Daoy (cell line): ENCODE measurements around the gene KIZ. TPM values are rescaled to one million over a fixed set of nuclear protein-coding genes. Genes with fewer than 3 reads are reported as not detected.
"Not testable (repeated sequence)": the region's sequence is repeated elsewhere in the genome, so short reads cannot be mapped to it uniquely, and the experiment has no call there.

Source experiments
- DNase-seq: peaks from one replicate; pipeline ENCODE4 v3.0.0-alpha.2; 2015; ENCODE audit warnings: low read depth
- total RNA-seq: library from RNA; depleted of rRNA; stranded (reverse); fragments of >200 nt; shearing (Covaris generic); gene quantifications from 2 replicates; pipeline ENCODE4 v1.2.3, GENCODE V29; 2014

The KIZ gene
- total RNA-seq, 1 experiment from 2014 or later, result 22.2 TPM

GRCh38 chr20:21229163-21229562 lies 103.3 kb downstream of the KIZ start:
- DNase-seq, result no peak

- DNase-seq, result no peak
Measured at GRCh38 chr20:21230220-21230619, 104.3 kb downstream of the KIZ start.

GRCh38 chr20:21230686-21231085 lies 104.8 kb downstream of the KIZ start:
- no peak for DNase-seq

GRCh38 chr20:21232546-21233280 lies 106.8 kb downstream of the KIZ start:
- no peak for DNase-seq

GRCh38 chr20:21234324-21234723 lies 108.4 kb downstream of the KIZ start:
- DNase-seq, result no peak

GRCh38 chr20:21234806-21235483 lies 109.1 kb downstream of the KIZ start:
- no peak for DNase-seq

- DNase-seq, result peak; percentile 41
Measured at GRCh38 chr20:21235484-21236445, 109.9 kb downstream of the KIZ start.

- peak; percentile 40 for DNase-seq
Measured at GRCh38 chr20:21237956-21238799, 112.3 kb downstream of the KIZ start.

- DNase-seq, result no peak
Measured at GRCh38 chr20:21238818-21239536, 113.1 kb downstream of the KIZ start.

GRCh38 chr20:21240394-21240793 lies 114.5 kb downstream of the KIZ start:
- DNase-seq, result no peak

- DNase-seq, result no peak
Measured at GRCh38 chr20:21241406-21241805, 115.5 kb downstream of the KIZ start.

- DNase-seq, result no peak
Measured at GRCh38 chr20:21243811-21244210, 117.9 kb downstream of the KIZ start.

- no peak for DNase-seq
Measured at GRCh38 chr20:21244808-21245207, 118.9 kb downstream of the KIZ start.

- DNase-seq, result no peak
Measured at GRCh38 chr20:21246161-21246560, 120.3 kb downstream of the KIZ start.

GRCh38 chr20:21247603-21248095 lies 121.8 kb downstream of the KIZ start:
- not testable (repeated sequence) for DNase-seq

GRCh38 chr20:21251278-21251677 lies 125.4 kb downstream of the KIZ start:
- DNase-seq, result peak; percentile 15

GRCh38 chr20:21257192-21257591 lies 131.3 kb downstream of the KIZ start:
- DNase-seq, result no peak

GRCh38 chr20:21258411-21258810 lies 132.5 kb downstream of the KIZ start:
- DNase-seq, result no peak

- no peak for DNase-seq
Measured at GRCh38 chr20:21259346-21259745, 133.5 kb downstream of the KIZ start.

- no peak for DNase-seq
Measured at GRCh38 chr20:21262812-21263211, 136.9 kb downstream of the KIZ start.
